Measurements from ENCODE around the gene JARID2. TPM values are rescaled to one million over a fixed set of nuclear protein-coding genes. Genes with fewer than 3 reads are reported as not detected.

JARID2 gene
- total and polyA plus RNA-seq, 2 of the 8 experiments (the other 6 are each of a cell fraction or from before 2014, with no cell fraction given), result 60.1 to 239 TPM

GRCh38 chr6:15435468-15435867 lies 189.6 kb downstream of the JARID2 start:
- no peak for DNase-seq (ENCODE audit: low read depth in 1 of 2, low spot score in 2 of 2)
- H4K8ac ChIP-seq (ENCODE audit: extremely low read depth, insufficient read depth, low read length), result no peak overlapping the region
- no peak overlapping the region for H2BK120ac ChIP-seq (replicated peaks; ENCODE audit: low read depth, low read length)
- H3K56ac ChIP-seq (replicated peaks; ENCODE audit: insufficient read length, low read depth, low read length), result no peak overlapping the region
- no peaks in the 10 kb centered on the region for H3K27me3 ChIP-seq (replicated peaks in 1 of 4; ENCODE audit: control insufficient read depth in 3 of 4, extremely low read depth in 1 of 4, insufficient read depth in 3 of 4, low read length in 3 of 4)
- peaks cover 22% of the 10 kb centered on the region for H3K79me1 ChIP-seq (ENCODE audit: low read depth, low read length)
- 71% methylated on average over 1 of the region's 1 CpG; no CpG with 5 or more reads in 1 of the 2 experiments for WGBS, 2 experiments (ENCODE audit: extremely low coverage in 1 of 2, insufficient coverage in 1 of 2, insufficient read length in 1 of 2, insufficient replicate concordance in 2 of 2, low coverage in 1 of 2, low lambda C conversion rate in 2 of 2, missing lambda C conversion rate in 1 of 2)
- no peaks in the 10 kb centered on the region for H3K9me3 ChIP-seq (ENCODE audit: insufficient read depth in 2 of 2, low read depth in 1 of 2, low read length in 1 of 2)
- no peak overlapping the region for H3K23ac ChIP-seq (ENCODE audit: insufficient read length)
- POLR2A ChIA-PET (ENCODE audit: partially characterized antibody), result interaction anchor here (0.6 to 2.3 kb wide), 4 partner anchors 9 to 84 kb away, joined by 3 to 6 read pairs (median 3); no protein-coding TSS in a partner anchor
- H3K27ac ChIP-seq (ENCODE audit: low read depth, low read length), result no peak overlapping the region
- H4K91ac ChIP-seq (replicated peaks; ENCODE audit: insufficient read length, low read length), result no peak overlapping the region
- no peak overlapping the region for H3K4me3 ChIP-seq (ENCODE audit: extremely low read depth in 1 of 4, insufficient read depth in 2 of 4, low read depth in 3 of 4, low read length in 4 of 4)
- H4K5ac ChIP-seq (ENCODE audit: insufficient read length, low read depth, low read length), result no peak overlapping the region
- no peak overlapping the region for H3K18ac ChIP-seq (ENCODE audit: extremely low read depth, low read length)
- H4K20me1 ChIP-seq (replicated peaks in 1 of 2; ENCODE audit: control insufficient read depth in 1 of 2, insufficient read depth in 2 of 2, low read length in 2 of 2), result peaks cover 53 to 83% of the 10 kb centered on the region in 2 experiments
- no peak overlapping the region for H3K9ac ChIP-seq (replicated peaks in 1 of 4; ENCODE audit: extremely low read depth in 1 of 4, low read depth in 3 of 4, low read length in 3 of 4)
- no peak overlapping the region; a peak in 1 of 4 replicates for H3K4me2 ChIP-seq (ENCODE audit: insufficient read depth in 1 of 2, low read depth in 2 of 2, low read length in 2 of 2)
- H2BK5ac ChIP-seq (ENCODE audit: low read depth, low read length), result no peak overlapping the region
- TF ChIP-seq CBX8 (IDR thresholded peaks at IDR 0.05; ENCODE audit: borderline replicate concordance, low read depth, low read length), result no peak
- TF ChIP-seq, protein P1, sequence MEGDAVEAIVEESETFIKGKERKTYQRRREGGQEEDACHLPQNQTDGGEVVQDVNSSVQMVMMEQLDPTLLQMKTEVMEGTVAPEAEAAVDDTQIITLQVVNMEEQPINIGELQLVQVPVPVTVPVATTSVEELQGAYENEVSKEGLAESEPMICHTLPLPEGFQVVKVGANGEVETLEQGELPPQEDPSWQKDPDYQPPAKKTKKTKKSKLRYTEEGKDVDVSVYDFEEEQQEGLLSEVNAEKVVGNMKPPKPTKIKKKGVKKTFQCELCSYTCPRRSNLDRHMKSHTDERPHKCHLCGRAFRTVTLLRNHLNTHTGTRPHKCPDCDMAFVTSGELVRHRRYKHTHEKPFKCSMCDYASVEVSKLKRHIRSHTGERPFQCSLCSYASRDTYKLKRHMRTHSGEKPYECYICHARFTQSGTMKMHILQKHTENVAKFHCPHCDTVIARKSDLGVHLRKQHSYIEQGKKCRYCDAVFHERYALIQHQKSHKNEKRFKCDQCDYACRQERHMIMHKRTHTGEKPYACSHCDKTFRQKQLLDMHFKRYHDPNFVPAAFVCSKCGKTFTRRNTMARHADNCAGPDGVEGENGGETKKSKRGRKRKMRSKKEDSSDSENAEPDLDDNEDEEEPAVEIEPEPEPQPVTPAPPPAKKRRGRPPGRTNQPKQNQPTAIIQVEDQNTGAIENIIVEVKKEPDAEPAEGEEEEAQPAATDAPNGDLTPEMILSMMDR (IDR thresholded peaks at IDR 0.05; ENCODE audit: control extremely low read depth in 1 of 3, insufficient read depth in 1 of 3, low read depth in 1 of 3, low read length in 3 of 3), result no peak
- H2BK15ac ChIP-seq (ENCODE audit: low read length), result no peak overlapping the region
- FAIRE-seq, result no peak
- no peaks in the 10 kb centered on the region for H3K23me2 ChIP-seq (ENCODE audit: low read depth, low read length)
- no peaks in the 10 kb centered on the region for H3K36me3 ChIP-seq (ENCODE audit: control insufficient read depth in 2 of 4, insufficient read depth in 4 of 4, low read length in 3 of 4)
- CTCF ChIA-PET (ENCODE audit: partially characterized antibody), result interaction anchor here (0.7 to 1.6 kb wide), 3 partner anchors 9 to 24 kb away, joined by 3 read pairs; no protein-coding TSS in a partner anchor
- peaks cover 21 to 51% (median 43%) of the 10 kb centered on the region in 4 experiments for H3K4me1 ChIP-seq (replicated peaks in 1 of 4; ENCODE audit: control insufficient read depth in 3 of 4, insufficient read depth in 4 of 4, low read length in 3 of 4)
- no peak overlapping the region for H3K4ac ChIP-seq (replicated peaks; ENCODE audit: insufficient read length, low read depth, low read length)
- H2BK12ac ChIP-seq (ENCODE audit: low read depth, low read length), result no peak overlapping the region
- peaks cover 64 to 100% of the 10 kb centered on the region in 2 experiments for H3K79me2 ChIP-seq (ENCODE audit: control insufficient read depth in 1 of 2, insufficient read depth in 2 of 2, low read length in 2 of 2)
- H2BK20ac ChIP-seq (ENCODE audit: low read length), result no peak overlapping the region
- no peak overlapping the region for H3K14ac ChIP-seq (ENCODE audit: insufficient read length)
- H2AK5ac ChIP-seq (ENCODE audit: low read depth, low read length), result no peak overlapping the region
- no peak overlapping the region for H2AFZ ChIP-seq (ENCODE audit: low read length)
